ENCODE results near the gene SOS2. TPM values are rescaled to one million over a fixed set of nuclear protein-coding genes. Genes with fewer than 3 reads are reported as not detected.
"Not testable (repeated sequence)": the region's sequence is repeated elsewhere in the genome, so short reads cannot be mapped to it uniquely, and the experiment has no call there.

The SOS2 gene
- total and polyA plus RNA-seq, 2 donors (not counting 1 experiment from before 2014, with no cell fraction given): 9.6 to 51.0 TPM

DNA sequence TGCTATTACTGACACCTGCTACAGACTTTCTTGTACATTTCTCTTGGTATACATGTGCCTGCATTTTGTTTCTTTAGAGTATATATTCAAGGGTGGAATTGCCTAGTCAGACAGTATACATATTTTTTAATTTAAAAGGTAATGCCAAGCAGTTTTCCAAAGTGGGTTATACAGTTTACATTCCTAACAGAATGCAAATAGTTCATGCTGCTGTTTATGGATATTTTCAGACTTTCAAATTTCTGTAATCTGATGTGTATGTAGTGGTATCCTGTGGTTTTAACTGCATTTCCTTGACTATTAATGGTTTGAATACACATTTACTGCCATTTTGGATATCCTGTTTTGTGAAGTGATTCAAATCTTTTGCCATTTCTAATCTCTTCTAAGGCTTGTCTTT lies 59.5 kb downstream of the SOS2 start:
- Mint-ChIP-seq H3K9me3 (ENCODE audit: insufficient read depth) (no peaks in the 10 kb centered on the region), H3K27ac (no peak overlapping the region), H3K27me3 (no peaks in the 10 kb centered on the region), H3K4me3 (no peak overlapping the region), H3K4me1 (no peaks in the 10 kb centered on the region)
- intact Hi-C loops (cut with micrococcal nuclease): no loop called here
- Histone ChIP-seq H3K9ac (ENCODE audit: low read length) (no peak overlapping the region), H3K4me1 (ENCODE audit: control insufficient read depth in 2 of 2, insufficient read depth in 2 of 2, low read length in 2 of 2) (no peaks in the 10 kb centered on the region), H3K27me3 (replicated peaks in 1 of 4; ENCODE audit: control extremely low read depth in 1 of 4, control insufficient read depth in 3 of 4, insufficient read depth in 4 of 4, low read length in 3 of 4) (no peaks in the 10 kb centered on the region), H3K4me2 (replicated peaks; ENCODE audit: low read depth, low read length, poor library complexity, severe bottlenecking) (no peak overlapping the region), H4K20me1 (ENCODE audit: control insufficient read depth, insufficient read depth, low read length, poor library complexity, severe bottlenecking) (no peaks in the 10 kb centered on the region), H3K27ac (ENCODE audit: low read length in 2 of 2) (no peak overlapping the region), H3K36me3 (replicated peaks in 1 of 2; ENCODE audit: control extremely low read depth in 1 of 2, control insufficient read depth in 1 of 2, extremely low read depth in 1 of 2, insufficient read depth in 2 of 2, low read length in 1 of 2) (peaks cover 0 to 5% of the 10 kb centered on the region in 2 experiments), H3K4me3 (ENCODE audit: control extremely low read depth in 1 of 5, extremely low read depth in 1 of 5, insufficient read depth in 1 of 5, low read depth in 2 of 5, low read length in 4 of 5) (no peak overlapping the region), H2AFZ (ENCODE audit: insufficient read depth, low read depth, low read length, poor library complexity, severe bottlenecking) (no peak overlapping the region), H3K9me3 (ENCODE audit: control extremely low read depth in 1 of 3, control insufficient read depth in 2 of 3, insufficient read depth in 1 of 3, low read length in 2 of 3) (no peaks in the 10 kb centered on the region), H3K79me2 (ENCODE audit: control insufficient read depth, insufficient read depth, low read length) (no peaks in the 10 kb centered on the region)
- TF ChIP-seq, protein P1, sequence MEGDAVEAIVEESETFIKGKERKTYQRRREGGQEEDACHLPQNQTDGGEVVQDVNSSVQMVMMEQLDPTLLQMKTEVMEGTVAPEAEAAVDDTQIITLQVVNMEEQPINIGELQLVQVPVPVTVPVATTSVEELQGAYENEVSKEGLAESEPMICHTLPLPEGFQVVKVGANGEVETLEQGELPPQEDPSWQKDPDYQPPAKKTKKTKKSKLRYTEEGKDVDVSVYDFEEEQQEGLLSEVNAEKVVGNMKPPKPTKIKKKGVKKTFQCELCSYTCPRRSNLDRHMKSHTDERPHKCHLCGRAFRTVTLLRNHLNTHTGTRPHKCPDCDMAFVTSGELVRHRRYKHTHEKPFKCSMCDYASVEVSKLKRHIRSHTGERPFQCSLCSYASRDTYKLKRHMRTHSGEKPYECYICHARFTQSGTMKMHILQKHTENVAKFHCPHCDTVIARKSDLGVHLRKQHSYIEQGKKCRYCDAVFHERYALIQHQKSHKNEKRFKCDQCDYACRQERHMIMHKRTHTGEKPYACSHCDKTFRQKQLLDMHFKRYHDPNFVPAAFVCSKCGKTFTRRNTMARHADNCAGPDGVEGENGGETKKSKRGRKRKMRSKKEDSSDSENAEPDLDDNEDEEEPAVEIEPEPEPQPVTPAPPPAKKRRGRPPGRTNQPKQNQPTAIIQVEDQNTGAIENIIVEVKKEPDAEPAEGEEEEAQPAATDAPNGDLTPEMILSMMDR (IDR thresholded peaks at IDR 0.05): no peak
- TF ChIP-seq EZH2 (IDR thresholded peaks at IDR 0.05; ENCODE audit: borderline replicate concordance, insufficient read depth, low read depth, low read length, poor library complexity, severe bottlenecking): no peak
- ATAC-seq (ENCODE audit: low read depth): no peak
- no peak for DNase-seq
- ChIA-PET POLR2A (no interaction called here), CTCF (no interaction called here)

DNA sequence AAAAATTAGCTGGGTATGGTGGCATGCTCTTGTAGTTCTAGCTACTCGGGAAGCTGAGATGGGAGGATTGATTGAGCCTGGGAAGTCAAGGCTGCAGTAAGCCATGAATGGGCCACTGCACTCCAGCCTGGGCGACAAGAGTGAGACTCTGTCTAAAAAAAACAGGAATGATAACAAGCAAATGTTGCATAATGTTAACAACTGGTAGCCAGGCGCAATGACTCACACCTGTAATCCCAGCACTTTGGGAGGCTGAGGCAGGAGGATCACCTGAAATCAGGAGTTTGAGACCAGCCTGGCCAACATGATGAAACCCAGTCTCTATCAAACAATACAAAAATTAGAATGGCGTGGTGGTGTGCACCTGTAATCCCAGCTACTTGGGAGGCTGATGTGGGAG lies 64.0 kb downstream of the SOS2 start:
- 100% methylated on average over 1 of the region's 4 CpGs for WGBS (ENCODE audit: insufficient coverage)
- H2AFZ ChIP-seq (ENCODE audit: insufficient read depth, low read depth, low read length, poor library complexity, severe bottlenecking); H3K4me3 ChIP-seq (ENCODE audit: control extremely low read depth in 1 of 5, extremely low read depth in 1 of 5, insufficient read depth in 1 of 5, low read depth in 2 of 5, low read length in 4 of 5); H3K4me2 ChIP-seq (replicated peaks; ENCODE audit: low read depth, low read length, poor library complexity, severe bottlenecking); H4K20me1 ChIP-seq (ENCODE audit: control insufficient read depth, insufficient read depth, low read length, poor library complexity, severe bottlenecking); DNase-seq; H3K27ac ChIP-seq (ENCODE audit: low read length in 2 of 2); POLR2A ChIA-PET; H3K4me3 Mint-ChIP-seq; H3K4me1 ChIP-seq (ENCODE audit: control insufficient read depth in 2 of 2, insufficient read depth in 2 of 2, low read length in 2 of 2); H3K36me3 ChIP-seq (replicated peaks in 1 of 2; ENCODE audit: control extremely low read depth in 1 of 2, control insufficient read depth in 1 of 2, extremely low read depth in 1 of 2, insufficient read depth in 2 of 2, low read length in 1 of 2); intact Hi-C loops (cut with micrococcal nuclease); H3K9me3 ChIP-seq (ENCODE audit: control extremely low read depth in 1 of 3, control insufficient read depth in 2 of 3, insufficient read depth in 1 of 3, low read length in 2 of 3); ATAC-seq (ENCODE audit: low read depth); H3K9me3 Mint-ChIP-seq (ENCODE audit: insufficient read depth); H3K79me2 ChIP-seq (ENCODE audit: control insufficient read depth, insufficient read depth, low read length); CTCF ChIA-PET; H3K27me3 Mint-ChIP-seq; H3K27me3 ChIP-seq (replicated peaks in 1 of 4; ENCODE audit: control extremely low read depth in 1 of 4, control insufficient read depth in 3 of 4, insufficient read depth in 4 of 4, low read length in 3 of 4); H3K4me1 Mint-ChIP-seq; H3K27ac Mint-ChIP-seq; H3K9ac ChIP-seq (ENCODE audit: low read length): not testable (repeated sequence)
